RWPE1 (cell line): ENCODE results near the gene MSH3.

Experiments used
- CTCF ChIA-PET: fragments of 350-600 bp; sonication (Branson Sonifier 250); formaldehyde crosslinking; extraction: SDS; loops from one replicate; lab custom pipeline; 2021; lab: Yijun Ruan, JAX
- POLR2A ChIA-PET: fragments of 400-600 bp; formaldehyde crosslinking; extraction: SDS; loops from one replicate; lab custom pipeline; 2020; ENCODE audit warnings: antibody characterized with exemption; ENCODE audit not compliant: low non-redundant PET; lab: Yijun Ruan, JAX
- DNase-seq: peaks from one replicate; pipeline ENCODE4 v3.0.0; 2012; ENCODE audit warnings: low spot score
- H3K27ac ChIP-seq: fragments of 450-650 bp; 2 replicates; pipeline ENCODE4 v1.5.1; 2017
- CTCF ChIP-seq: fragments of 450-650 bp; conservative IDR thresholded peaks from 2 replicates; pipeline ENCODE4 v1.5.1; 2017; ENCODE audit warnings: low read depth, mild to moderate bottlenecking

The MSH3 gene

GRCh38 chr5:80799573-80799972, 145.1 kb downstream of the MSH3 start:
- ChIA-PET POLR2A (no interaction called here), CTCF (interaction anchor here (0.6 to 0.7 kb wide), 2 partner anchors 227 to 265 kb away, joined by 4 to 7 read pairs; no protein-coding TSS in a partner anchor)
- no peak for TF ChIP-seq CTCF

GRCh38 chr5:80804332-80804731, 149.9 kb downstream of the MSH3 start:
- CTCF ChIA-PET, result no interaction called here
- no peak for DNase-seq
- no peak overlapping the region for H3K27ac ChIP-seq
- TF ChIP-seq CTCF, result no peak
- POLR2A ChIA-PET, result no interaction called here

More at GRCh38 chr5:80799573-80799972, 145.1 kb downstream of the MSH3 start:
- no peak overlapping the region for H3K27ac ChIP-seq
- no peak for DNase-seq

GRCh38 chr5:80805038-80805437, 150.6 kb downstream of the MSH3 start:
- ChIA-PET CTCF (no interaction called here), POLR2A (no interaction called here)
- TF ChIP-seq CTCF, result no peak
- no peak overlapping the region for H3K27ac ChIP-seq
- DNase-seq, result no peak

GRCh38 chr5:80806929-80807328, 152.5 kb downstream of the MSH3 start:
- DNase-seq, result no peak
- ChIA-PET CTCF (no interaction called here), POLR2A (no interaction called here)
- no peak overlapping the region for H3K27ac ChIP-seq
- no peak for TF ChIP-seq CTCF

- ChIA-PET CTCF (interaction anchor here (0.5 kb wide), 1 partner anchor 385 kb away, joined by 3 read pairs; no protein-coding TSS in a partner anchor), POLR2A (no interaction called here)
- TF ChIP-seq CTCF, result no peak
- H3K27ac ChIP-seq, result no peak overlapping the region
- DNase-seq, result no peak
Observed at GRCh38 chr5:80809451-80809850, 155.0 kb downstream of the MSH3 start.

- no peak for DNase-seq
- no peak overlapping the region for H3K27ac ChIP-seq
- CTCF ChIA-PET, result interaction anchor here (0.6 kb wide), 1 partner anchor 158 kb away, joined by 5 read pairs; no protein-coding TSS in a partner anchor
- POLR2A ChIA-PET, result no interaction called here
- TF ChIP-seq CTCF, result no peak
Observed at GRCh38 chr5:80810425-80810824, 156.0 kb downstream of the MSH3 start.
